NCI-H510A treated with DMSO at 0.1 percent for 48 hours (cell line): ENCODE results near the gene ARL17B.
"Not testable (repeated sequence)": the region's sequence is repeated elsewhere in the genome, so short reads cannot be mapped to it uniquely, and the experiment has no call there.

Experiments used
- DNase-seq: peaks from one replicate; lab custom pipeline; 2025; lab: John Stamatoyannopoulos, UW

Gene ARL17B

DNA sequence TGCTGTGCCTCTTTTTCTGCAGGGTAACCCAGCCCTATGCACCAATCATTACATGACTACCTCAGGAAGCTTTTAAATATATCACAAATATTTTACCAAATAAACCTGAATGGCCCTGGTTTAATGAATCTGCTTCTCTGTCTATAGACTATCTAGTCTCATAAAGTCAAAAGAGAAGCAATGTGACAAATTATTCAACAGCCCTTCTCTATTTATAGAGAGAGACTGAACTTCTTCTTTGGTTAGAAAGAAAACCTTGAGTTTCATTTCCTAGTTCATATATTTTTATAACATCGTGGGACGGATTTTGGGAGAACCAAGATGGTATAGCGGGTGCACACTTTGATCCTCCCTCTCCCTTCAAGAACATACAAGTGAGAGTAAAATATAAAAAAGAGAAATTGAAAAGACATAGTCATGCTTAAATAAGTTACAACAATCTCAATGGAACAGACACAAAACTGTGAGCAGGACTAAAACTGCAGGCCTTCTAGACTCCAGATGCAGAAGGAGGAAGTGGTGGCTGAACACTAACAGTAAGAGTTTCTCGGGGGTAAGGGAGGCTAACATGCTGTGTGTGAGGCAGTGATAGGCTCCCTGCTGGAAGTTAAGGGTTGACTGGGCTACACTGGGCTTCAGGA, 70.5 kb downstream of the ARL17B start:
- not testable (repeated sequence) for DNase-seq

DNA sequence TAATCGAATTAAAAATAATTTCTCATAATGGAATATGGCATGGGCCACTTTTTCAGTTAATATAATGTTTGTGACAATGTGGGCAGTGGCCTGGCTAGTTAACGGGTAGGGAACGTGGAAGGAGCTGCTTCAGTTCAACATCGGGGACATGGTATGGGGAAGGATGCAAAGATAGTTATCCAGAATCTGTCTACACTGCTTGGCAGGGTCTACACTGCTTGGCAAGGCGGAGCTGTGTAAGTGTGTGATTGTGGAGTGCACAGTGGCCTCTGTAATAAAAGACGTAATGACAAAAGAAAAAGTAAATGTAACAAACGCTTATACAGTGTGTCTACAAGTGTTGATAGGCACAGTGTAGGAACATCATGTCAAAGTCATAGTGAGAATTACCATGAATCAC, 74.0 kb downstream of the ARL17B start:
- DNase-seq = not testable (repeated sequence)

DNA sequence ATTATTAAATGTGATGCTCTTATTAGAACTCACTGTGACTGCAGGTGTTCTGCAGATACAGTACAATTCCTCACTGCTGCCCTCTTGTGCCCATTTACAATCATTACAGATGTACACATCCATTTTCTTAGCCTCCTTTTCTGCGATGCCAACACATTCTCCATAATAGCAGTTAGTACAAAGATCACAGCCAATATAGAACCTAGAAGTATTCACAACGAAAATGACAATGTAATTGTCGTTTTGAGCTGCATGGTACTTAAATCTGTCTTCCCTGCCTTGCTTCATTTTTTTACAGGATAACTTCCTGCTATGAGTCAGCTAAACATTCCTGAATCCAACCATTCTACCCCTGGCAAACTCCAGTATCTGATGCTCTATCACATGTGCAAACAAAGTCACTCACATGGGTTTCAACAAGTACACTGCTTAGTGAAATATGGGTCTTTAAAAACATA, 74.8 kb downstream of the ARL17B start:
- peak; percentile 94 for DNase-seq

DNA sequence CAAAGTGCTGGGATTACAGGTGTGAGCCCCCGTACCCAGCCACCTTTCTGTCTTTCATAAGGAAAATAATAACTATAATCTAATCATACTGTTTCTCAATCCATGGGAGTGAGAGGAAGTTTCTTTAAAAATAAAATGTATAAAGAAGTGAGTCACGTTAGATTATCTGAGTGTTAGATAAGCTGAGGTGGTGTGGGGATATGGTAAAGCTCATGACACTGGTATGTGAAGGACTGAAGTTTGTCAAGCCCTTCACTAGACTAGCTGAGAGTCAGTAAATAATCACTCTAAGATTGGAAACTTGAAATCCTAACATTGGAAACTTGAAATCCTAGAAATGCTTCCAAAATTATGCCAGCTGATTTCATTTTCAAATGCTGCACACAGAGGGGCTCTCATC, 76.1 kb downstream of the ARL17B start:
- not testable (repeated sequence) for DNase-seq

DNA sequence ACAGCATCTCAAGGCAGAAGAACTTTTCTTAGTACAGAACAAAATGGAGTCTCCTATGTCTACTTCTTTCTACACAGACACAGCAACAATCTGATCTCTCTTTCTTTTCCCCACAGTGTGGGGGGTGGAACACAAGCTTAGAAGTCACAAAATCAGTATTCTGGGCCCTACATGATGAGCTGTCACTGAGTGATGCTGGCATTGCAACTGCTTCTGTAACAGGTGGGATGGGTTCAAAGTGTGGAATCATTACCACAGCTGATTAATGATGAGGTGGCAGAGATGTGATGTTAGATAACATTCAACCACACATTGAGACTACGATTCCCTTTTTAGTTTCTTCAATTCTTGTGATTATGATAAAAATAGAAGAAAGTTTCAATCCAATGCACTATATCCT, 77.1 kb downstream of the ARL17B start:
- DNase-seq = not testable (repeated sequence)

DNA sequence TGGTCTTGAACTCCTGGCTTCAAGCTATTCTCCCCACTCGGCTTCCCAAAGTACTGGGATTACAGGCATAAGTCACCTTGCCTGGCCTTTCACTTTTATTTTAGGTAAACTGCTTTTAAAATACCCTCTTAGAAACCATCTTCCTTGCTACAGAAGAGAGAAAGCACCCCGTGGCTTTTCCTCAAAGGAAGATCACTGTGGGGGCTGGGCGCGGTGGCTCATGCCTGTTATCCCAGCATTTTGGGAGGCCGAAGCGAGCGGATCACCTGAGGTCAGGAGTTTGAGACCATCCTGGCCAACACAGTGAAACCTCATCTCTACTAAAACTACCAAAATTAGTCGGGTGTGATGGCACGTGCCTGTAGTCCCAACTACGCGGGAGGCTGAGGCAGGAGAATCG, 78.9 kb downstream of the ARL17B start:
- DNase-seq = not testable (repeated sequence)

DNA sequence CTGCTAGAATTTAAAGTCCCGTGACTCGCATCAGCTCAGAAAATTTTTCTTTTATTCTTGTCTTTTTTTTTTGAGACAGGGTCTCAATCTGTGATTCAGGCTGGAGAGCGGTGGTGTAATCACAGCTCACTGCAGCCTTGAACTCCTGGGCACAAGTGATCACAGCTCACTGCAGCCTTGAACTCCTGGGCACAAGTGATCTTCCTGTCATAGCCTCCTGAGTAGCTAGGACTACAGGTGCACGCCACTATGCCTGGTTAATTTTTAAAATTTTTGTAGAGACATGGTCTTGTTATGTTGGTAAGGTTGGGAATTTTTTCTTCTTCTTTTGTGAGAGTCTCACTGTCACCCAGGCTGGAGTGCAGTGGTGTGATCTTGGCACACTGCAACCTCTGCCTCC, 80.2 kb downstream of the ARL17B start:
- DNase-seq = not testable (repeated sequence)

DNA sequence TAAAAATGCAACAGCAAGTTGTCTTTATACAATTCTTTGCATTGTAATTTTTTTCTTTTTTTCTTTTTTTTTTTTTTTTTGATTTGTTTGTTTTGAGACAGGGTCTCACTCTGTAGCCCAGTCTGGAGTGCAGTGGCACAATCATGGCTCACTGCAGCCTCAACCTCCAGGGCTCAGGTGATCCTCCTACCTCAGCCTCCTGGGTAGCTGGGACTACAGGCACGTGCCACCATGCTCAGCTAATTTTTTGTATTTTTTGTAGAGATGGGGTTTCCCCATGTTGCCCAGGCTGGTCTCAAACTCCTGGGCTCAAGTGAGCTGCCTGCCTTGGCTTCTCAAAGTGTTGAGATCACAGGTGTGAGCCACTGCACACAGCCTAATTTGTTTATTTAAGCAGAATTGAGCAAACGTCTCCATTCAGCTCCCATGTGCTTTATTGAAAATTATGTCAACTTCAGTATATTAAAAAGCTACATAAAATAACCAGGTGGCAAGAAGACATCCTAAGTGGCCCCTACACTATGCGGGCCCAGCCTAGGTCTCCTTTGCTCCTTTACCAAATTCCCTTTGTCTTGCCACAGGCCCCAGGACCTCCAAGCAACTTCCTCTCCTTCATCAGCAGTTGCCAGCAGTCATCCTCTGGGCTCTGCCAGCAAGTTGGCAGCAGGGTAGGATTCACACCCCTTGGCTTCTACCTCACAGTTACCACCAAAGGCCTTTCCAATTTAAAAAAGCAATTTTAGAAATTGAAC, 84.7 kb downstream of the ARL17B start:
- DNase-seq = peak; percentile 40

DNA sequence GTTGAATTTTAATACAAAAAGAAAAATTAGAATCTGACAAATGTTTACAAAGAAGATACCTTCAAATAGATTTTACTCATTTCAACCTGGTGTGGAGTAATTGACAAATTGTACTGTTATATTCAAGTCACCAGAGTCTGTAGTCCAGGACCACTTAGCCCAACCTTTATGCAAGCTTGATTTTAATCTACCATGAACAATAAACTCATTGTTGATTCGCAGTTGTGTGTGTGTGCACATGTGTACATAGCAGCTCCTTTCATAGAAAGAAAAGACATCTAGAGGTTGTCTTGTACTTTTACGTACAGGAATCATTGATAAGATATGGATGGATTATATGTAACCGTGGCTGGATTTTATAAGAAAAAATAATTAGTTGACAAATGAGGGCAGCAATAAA, 87.3 kb downstream of the ARL17B start:
- DNase-seq = no peak

DNA sequence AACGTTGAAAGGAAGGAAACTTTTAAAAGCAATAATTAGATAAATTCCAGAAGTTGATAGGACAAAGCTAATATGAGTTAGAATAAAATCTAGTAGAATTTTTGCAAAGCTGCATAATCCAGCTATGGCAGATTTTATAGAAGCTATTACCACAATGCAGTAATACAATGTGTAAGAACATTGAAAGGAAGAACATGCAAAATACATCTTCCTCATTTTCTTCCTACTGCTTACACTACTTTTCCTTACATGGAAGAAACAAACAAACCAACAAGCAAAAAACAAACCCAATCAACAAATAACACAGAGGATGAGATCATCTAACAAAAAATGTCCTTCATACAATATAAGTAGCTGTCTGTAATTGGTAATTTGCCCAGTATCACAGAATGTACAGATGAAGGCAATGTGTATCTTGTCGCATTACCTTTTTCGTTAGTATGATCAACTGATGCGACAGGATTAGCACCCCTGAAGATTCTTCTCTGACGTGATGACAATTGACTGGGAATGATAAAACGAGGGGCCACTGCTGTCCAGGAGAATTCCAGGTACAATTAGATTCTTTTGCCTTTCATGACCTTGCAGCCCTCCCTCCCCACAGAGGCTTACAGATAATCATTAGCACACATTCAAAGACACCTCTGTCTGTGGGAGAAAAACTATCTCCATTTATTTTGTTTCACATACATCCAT, 87.9 kb downstream of the ARL17B start:
- no peak for DNase-seq

DNA sequence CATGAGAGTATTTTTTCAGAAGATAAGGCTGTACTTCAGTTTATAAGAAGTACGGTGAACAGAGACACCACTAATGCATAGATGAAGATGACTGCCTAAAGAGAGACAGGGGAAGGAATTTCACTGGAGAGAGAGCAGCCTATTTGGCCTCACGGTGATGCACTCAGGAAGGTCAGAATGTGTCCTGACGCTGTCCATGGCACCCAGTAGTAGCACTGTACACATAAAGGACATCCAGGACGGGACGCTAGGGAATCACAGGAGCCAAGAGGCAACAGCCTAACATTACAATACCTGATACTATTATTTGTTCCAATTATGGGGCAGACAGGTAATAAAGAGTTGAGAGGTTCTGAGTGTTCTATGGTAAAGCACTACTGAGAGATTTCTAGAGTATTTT, 91.5 kb downstream of the ARL17B start:
- no peak for DNase-seq

DNA sequence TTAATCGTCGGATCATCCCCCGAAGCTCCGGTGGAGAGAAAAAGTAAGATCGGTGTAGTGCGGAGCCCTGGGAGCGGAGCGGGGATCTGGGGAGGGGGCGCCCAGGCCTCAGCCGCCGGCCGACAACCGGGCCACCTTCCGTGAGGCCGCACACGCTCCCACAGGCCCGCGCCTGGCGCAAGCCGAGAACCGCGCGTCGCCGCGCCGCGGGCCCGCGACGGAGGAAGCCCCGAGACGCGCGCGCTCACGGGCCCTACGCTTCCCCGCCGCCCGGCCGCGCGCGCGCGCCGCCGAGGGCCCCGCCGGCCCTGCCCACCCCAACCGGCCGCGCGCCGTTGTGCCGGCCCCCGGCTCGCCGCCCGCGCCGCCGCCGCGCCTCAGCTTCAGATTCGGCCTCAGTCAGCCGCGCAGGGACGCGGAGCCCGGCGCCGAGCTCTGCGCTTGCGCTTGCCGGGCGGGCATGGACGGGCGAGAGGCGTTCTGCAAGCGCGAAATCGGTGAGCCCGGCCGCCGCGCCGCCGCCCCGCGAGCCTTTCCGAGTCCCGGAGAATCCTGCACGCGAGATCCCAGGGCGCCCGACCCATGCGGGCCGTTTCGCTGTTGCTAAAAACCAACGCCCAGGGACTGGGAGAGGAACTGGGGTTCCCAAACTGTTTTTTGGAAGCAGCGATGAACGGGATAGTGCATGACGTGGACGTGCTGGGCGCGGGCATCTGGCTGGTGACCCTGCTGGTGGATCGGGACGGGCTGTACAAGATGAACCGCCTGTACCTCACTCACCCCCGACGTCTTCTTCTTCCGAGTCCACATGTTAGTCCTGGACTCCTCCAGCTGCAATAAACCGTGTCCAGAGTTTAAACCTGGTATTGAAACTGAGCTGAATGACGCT, 94.7 kb downstream of the ARL17B start:
- DNase-seq = peak; percentile 93

DNA sequence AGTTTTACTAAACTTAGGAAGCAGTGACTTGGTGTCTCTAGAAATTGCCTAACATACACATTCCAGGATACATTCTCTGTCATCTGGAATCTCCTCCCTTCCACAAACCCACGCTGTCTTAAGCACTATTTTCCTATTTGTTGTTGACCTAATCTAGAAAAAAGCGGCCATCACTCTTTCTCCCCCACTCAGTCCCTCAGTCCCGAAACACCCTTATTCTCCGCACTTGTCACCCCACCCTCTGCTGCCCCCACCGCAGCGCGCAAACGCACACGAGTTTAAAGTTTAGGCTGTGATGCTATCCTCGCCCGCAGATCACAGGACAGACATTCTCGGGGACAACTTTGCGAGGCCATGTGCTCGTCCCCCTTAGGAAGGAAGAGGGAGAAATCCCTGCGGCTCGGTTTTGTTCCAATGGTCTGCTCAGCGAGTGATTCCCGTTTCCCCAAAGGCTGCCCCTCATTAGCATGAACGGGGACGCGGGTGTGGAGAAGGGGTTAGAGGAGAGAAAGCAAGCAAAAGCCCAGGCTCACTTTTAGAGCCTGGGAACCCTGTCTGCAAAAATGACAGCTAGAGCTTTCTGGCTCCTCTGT, 95.4 kb downstream of the ARL17B start:
- not testable (repeated sequence) for DNase-seq

DNA sequence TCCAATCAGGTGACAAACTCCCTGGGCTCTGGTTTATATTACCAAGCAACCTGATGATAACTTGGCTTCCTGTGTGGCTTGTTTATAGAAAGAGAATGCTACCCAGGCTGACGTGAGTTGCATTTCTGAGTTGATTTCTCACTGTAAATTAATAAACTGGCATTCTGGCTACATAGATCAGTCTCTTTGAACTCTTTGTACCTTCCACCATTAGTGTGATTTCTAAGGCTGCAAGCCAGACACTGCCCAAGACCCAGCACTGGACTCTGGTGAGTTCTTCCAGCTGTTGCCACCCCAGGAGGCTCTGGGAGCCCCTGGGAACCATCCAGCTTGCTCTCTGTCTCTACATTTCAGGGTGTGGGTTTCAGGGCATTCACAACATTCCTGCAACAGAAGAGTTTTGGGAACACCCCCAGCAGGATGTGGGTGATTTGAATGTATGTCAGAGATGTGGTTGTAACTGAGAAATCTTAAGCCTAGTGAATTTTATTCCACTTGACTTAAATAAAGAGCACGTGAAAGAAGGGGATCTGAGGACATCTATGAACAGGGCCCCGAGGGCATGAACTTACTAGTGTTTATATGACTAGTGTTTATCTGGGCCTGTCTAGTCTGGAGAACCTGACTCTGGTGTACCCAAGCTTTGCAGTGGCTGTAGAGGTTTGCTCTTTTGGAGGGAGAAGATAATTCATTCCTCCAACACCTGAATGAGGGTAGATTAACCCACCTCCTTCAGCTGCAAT, 96.9 kb downstream of the ARL17B start:
- DNase-seq = no peak

DNA sequence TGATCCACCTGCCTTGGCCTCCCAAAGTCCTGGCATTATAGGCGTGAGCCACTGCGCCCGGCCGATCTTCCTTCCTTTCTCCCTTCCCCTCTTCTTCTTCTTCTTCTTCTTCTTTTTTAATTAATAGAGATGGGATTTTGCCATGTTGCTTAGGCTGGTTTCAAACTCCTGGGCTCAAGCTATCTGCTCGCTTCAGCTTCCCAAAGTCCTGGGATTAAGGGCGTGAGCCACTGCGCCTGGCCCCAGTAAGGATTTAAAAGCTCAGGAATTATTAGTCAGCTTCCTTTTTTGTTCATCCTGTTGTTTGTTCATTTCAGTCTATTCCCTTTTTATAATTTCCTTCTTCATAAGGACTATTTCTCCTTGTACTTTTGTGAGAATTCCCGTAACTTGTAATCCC, 99.3 kb downstream of the ARL17B start:
- DNase-seq = no peak

DNA sequence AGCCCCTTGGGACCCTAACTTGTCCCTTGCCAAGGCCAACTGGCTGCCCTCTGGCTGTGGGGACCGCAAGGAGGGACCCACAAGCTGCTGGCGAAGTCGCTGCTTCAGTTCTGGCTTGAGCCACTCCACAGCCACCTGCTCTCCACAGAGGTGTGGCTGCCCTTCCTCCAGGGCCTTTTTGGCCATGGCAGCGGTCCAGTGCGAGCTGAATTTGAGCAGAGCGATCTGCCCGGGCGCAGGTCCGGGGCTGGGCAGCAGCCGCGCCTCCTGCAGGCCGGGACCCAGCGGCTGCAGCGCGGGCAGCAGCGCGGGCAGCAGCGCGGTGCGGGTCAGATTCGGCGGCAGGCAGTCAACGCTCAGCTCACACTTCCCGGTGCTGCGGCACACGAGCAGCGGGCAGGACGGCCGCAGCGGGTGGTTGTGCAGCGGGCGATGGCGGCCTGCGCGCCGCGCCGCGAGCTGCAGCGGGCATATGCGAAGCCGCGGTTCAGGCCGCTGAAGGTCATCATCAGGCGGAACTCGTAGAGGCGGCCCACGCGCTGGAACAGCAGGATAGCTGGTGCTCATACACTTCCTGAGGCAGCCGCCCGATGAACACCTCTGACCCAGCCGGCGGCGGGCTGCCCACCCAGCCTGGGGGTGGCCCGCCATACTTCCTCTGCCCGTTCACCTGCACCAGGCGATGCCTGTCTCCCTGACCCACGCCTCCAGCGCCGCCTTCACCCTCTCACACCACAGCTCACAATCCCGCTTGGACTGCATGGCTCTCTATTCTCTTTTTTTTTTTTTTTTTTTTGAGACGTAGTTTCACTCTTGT, 101.5 kb downstream of the ARL17B start:
- DNase-seq = peak; percentile 25

DNA sequence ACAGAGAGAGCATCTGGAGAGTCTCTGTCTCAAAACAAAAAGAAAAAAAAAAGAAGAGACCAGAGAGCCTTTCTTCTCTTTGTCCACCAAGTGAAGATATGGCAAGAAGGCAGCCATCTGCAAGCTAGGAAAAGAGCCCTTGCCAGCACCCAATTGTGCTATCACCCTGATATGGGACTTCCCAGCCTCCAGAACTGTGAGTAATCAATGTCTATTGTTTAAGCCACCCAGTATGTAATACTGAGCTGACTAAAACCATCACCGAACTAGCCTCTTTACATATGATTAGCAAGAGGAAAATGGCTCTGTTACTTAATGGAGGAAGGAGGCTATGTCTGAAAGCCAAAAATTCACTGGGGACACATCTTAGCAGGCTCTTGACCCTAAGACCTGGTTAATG, 105.2 kb downstream of the ARL17B start:
- DNase-seq = not testable (repeated sequence)

DNA sequence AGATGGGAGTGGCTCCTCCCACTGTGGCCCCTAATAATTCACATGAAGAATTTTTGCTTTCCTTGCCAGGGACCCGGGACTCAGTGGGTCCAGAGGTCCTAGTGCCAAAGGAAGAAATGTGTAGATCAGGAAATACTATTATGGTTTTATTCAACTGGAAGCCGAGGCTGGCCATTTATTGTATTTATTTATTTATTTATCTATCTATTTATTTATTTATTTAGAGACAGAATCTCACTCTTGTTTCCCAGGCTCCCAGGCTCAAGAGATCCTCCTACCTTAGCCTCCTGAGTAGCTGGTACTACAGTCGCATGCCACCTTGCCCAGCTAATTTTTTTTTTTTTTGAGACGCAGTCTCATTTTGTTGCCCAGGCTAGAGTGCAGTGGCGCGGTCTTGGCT, 107.4 kb downstream of the ARL17B start:
- not testable (repeated sequence) for DNase-seq

DNA sequence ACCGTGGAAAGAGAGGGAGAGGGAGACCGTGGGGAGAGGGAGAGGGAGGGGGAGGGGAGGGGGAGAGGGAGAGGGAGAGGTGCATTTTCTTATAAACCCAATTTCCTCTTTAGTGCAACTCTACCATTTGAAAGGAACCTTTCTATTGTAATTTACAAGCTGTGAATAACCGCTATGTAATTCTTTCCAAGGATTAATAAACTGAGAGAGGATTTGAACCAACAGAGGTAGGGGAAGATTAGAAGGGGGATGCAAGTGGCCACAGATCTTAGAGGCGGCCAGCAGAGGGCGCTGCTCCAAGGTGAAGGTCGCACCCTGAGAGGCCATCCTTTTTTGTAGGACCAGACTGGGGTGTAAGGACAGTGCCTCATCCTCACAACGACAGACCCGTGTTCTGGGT, 107.8 kb downstream of the ARL17B start:
- not testable (repeated sequence) for DNase-seq

DNA sequence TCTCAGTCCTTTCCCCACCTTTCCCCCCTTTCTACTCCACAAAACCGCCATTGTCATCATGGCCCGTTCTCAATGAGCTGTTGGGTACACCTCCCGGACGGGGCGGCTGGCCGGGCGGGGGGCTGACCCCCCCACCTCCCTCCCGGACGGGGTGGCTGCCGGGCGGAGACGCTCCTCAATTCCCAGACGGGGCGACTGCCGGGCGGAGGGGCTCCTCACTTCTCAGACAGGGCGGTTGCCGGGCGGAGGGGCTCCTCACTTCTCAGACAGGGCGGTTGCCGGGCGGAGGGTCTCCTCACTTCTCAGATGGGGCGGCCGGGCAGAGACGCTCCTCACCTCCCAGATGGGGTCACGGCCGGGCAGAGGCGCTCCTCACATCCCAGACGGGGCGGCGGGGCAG, 108.8 kb downstream of the ARL17B start:
- DNase-seq = not testable (repeated sequence)
